C4-2B (cell line): Measurements from ENCODE around the gene MAML3.

Source experiments
- CTCF ChIP-seq: fragments of 450-650 bp; conservative IDR thresholded peaks from 2 replicates; pipeline ENCODE4 v1.5.1; 2017; ENCODE audit warnings: mild to moderate bottlenecking
- ZFX ChIP-seq: fragments of 450-650 bp; IDR thresholded peaks from 2 replicates; pipeline ENCODE4 v1.6.1; 2017

GRCh38 chr4:140152751-140153418, 1.1 kb downstream of the MAML3 start:
- no peak for TF ChIP-seq CTCF
- no peak for TF ChIP-seq ZFX
